GM21723 (cell line): Measurements from ENCODE around the gene PPM1H.
"Not testable (repeated sequence)": the region's sequence is repeated elsewhere in the genome, so short reads cannot be mapped to it uniquely, and the experiment has no call there.

Source experiments
- ATAC-seq: cut with Tn5 transposase; IDR thresholded peaks from one replicate; pipeline ENCODE4 v1.9.1; 2021; ENCODE audit warnings: mild to moderate bottlenecking, moderate library complexity; ENCODE audit not compliant: unreplicated experiment

The PPM1H gene

GRCh38 chr12:62693376-62694050 is 241.4 kb downstream of the PPM1H start:
- ATAC-seq = no peak

- no peak for ATAC-seq
Measured at GRCh38 chr12:62692884-62693283, 242.1 kb downstream of the PPM1H start.

- ATAC-seq = no peak
Measured at GRCh38 chr12:62691309-62691708, 243.6 kb downstream of the PPM1H start.

- ATAC-seq = no peak
Measured at GRCh38 chr12:62689042-62689839, 245.7 kb downstream of the PPM1H start.

- ATAC-seq = no peak
Measured at GRCh38 chr12:62686938-62687337, 248.0 kb downstream of the PPM1H start.

GRCh38 chr12:62684570-62685295 is 250.2 kb downstream of the PPM1H start:
- no peak for ATAC-seq

- ATAC-seq = no peak
Measured at GRCh38 chr12:62683776-62684569, 251.0 kb downstream of the PPM1H start.

- no peak for ATAC-seq
Measured at GRCh38 chr12:62681306-62681705, 253.6 kb downstream of the PPM1H start.

GRCh38 chr12:62679608-62680007 is 255.3 kb downstream of the PPM1H start:
- no peak for ATAC-seq

GRCh38 chr12:62677355-62677754 is 257.6 kb downstream of the PPM1H start:
- ATAC-seq = no peak

- no peak for ATAC-seq
Measured at GRCh38 chr12:62676521-62677307, 258.2 kb downstream of the PPM1H start.

- ATAC-seq = no peak
Measured at GRCh38 chr12:62673028-62673815, 261.7 kb downstream of the PPM1H start.

GRCh38 chr12:62670986-62671720 is 263.8 kb downstream of the PPM1H start:
- ATAC-seq = no peak

- ATAC-seq = no peak
Measured at GRCh38 chr12:62668782-62669181, 266.2 kb downstream of the PPM1H start.

- ATAC-seq = not testable (repeated sequence)
Measured at GRCh38 chr12:62664951-62665350, 270.0 kb downstream of the PPM1H start.

- no peak for ATAC-seq
Measured at GRCh38 chr12:62660756-62661155, 274.2 kb downstream of the PPM1H start.

- no peak for ATAC-seq
Measured at GRCh38 chr12:62659453-62660295, 275.3 kb downstream of the PPM1H start.

- no peak for ATAC-seq
Measured at GRCh38 chr12:62658910-62659309, 276.0 kb downstream of the PPM1H start.
